Sigmoid colon (tissue), 7 donors: ENCODE data around the gene ZNF296. TPM values are rescaled to one million over a fixed set of nuclear protein-coding genes. Genes with fewer than 3 reads are reported as not detected.

Experiments used
- DNase-seq: peaks from one replicate; pipeline ENCODE4 v3.0.0-alpha.2; 2019
- H3K27ac ChIP-seq, 4 donors: fragments of 200-600 bp; sonication (generic); one replicate each; pipeline ENCODE4 v1.5.1; 2016 to 2019; ENCODE audit warnings: mild to moderate bottlenecking in 1 of 4
- H3K27me3 ChIP-seq, 3 donors: fragments of 200-600 bp; sonication (generic); one replicate each; pipeline ENCODE4 v1.5.1; 2019; ENCODE audit warnings: mild to moderate bottlenecking in 1 of 3
- H3K36me3 ChIP-seq, 4 donors: fragments of 200-600 bp; sonication (generic); one replicate each; pipeline ENCODE4 v1.5.1; 2016 to 2019
- H3K4me1 ChIP-seq, 4 donors: fragments of 200-600 bp; sonication (generic); one replicate each; pipeline ENCODE4 v1.5.1; 2017 to 2019
- H3K4me3 ChIP-seq, 4 donors: fragments of 200-600 bp; sonication (generic); one replicate each; pipeline ENCODE4 v1.5.1; 2017 to 2019; ENCODE audit warnings: mild to moderate bottlenecking in 2 of 4, moderate library complexity in 1 of 4
- H3K9me3 ChIP-seq, 4 donors: fragments of 200-600 bp in 3 of 4; sonication (generic) in 3 of 4; one replicate each; pipeline versions ENCODE4 v1.5.1 to v1.6.1; 2013 to 2019
- EP300 ChIP-seq, 4 donors: sonication (generic); formaldehyde crosslinking; IDR thresholded peaks; one replicate each; pipeline ENCODE4 v1.6.1; 2017; ENCODE audit warnings: antibody characterized with exemption in 4 of 4
- POLR2A ChIP-seq, 2 donors: fragments of 450-650 bp; IDR thresholded peaks; one replicate each; pipeline ENCODE4 v1.6.1; 2016; ENCODE audit warnings: antibody characterized with exemption in 2 of 2, mild to moderate bottlenecking in 2 of 2, moderate library complexity in 2 of 2
- POLR2AphosphoS5 ChIP-seq, 4 donors: sonication (generic); formaldehyde crosslinking; IDR thresholded peaks; one replicate each; pipeline ENCODE4 v1.6.1; 2017; ENCODE audit warnings: antibody characterized with exemption in 4 of 4
- WGBS, 2 donors: extraction: QIAGEN DNeasy Blood & Tissue Kit; methylation state at CpG; one replicate each; pipeline ENCODE4 v1.1.7; 2013; 5-methylcytosine and 5-hydroxymethylcytosine counted together
- intact Hi-C: fragments of 100-400 bp; cut with DNase I; formaldehyde crosslinking; loops from one replicate; pipeline ENCODE4 v1.15.1; 2023
- polyA plus RNA-seq, 3 donors: library from polyadenylated mRNA; stranded (reverse); fragments of 200-250 nt; gene quantifications; one replicate each; pipeline ENCODE4 v1.2.3, GENCODE V29; 2013
- total RNA-seq, 4 donors: library from RNA; depleted of rRNA; stranded (reverse); fragments of >200 nt; gene quantifications; one replicate each; pipeline ENCODE4 v1.1.0, GENCODE V29; 2016
- TF ChIP-seq, protein P1 (sequence below), 4 experiments: fragments of 450-650 bp in 3 of 4; fragments of 200-600 bp in 1 of 4; IDR thresholded peaks; one replicate each; pipeline ENCODE4 v1.5.1; 2016 to 2019; ENCODE audit warnings: antibody characterized with exemption in 4 of 4, mild to moderate bottlenecking in 3 of 4, moderate library complexity in 2 of 4
- donor health status: healthy with polysubstance abuse.
- donor health status: Bipolar disorder and iron deficiency.
- donor health status: healthy.

ZNF296 gene
- total and polyA plus RNA-seq, 7 donors: 0.41 to 5.4 (median 2.8) TPM; not detected in 2

DNA sequence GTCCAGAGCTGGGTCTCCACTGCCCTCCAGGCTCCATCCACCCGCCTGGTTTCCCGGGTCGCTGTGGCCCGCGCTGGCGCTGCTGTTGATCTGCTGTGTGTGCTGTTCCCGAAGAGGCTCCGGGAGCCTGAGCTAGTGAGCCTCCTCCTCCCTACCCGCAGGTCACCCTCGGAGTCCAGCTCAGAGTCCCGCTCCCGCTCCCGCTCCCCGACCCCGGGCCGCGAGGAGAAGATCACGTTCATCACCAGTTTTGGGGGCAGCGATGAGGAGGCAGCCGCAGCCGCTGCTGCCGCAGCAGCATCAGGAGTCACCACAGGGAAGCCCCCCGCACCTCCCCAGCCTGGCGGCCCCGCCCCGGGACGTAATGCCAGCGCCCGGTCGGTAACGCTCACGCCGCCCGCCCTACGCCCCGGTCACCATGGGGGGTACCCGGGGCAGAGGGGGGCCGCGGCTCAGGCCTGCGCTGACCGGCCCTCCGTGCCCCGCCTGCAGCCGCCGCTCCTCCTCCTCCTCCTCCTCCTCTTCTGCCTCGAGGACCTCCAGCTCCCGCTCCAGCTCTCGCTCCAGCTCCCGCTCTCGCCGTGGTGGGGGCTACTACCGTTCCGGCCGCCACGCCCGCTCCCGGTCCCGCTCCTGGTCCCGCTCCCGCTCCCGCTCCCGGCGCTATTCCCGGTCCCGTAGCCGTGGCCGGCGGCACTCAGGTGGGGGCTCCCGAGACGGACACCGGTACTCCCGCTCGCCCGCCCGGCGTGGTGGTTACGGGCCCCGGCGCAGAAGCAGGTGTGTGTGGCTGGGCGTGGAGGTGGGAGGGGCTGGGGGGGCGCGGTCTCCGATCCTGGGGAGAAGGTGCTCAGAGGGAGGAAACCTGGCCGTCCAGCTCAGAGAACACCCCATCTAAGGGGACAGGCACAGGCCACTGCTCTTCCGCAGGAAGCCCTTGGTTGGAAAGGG is 12.2 kb downstream of the ZNF296 start:
- Histone ChIP-seq H3K4me3 (no peak overlapping the region), H3K27ac (no peak overlapping the region), H3K27me3 (no peaks in the 10 kb centered on the region), H3K9me3 (no peaks in the 10 kb centered on the region), H3K4me1 (no peaks in the 10 kb centered on the region), H3K36me3 (peaks cover 46 to 98% (median 79%) of the 10 kb centered on the region in 4 donors)
- WGBS, 2 donors: 91 to 96% methylated on average over 85 of the region's 85 CpGs
- no peak for DNase-seq
- intact Hi-C loops: no loop called here
- TF ChIP-seq, protein P1, sequence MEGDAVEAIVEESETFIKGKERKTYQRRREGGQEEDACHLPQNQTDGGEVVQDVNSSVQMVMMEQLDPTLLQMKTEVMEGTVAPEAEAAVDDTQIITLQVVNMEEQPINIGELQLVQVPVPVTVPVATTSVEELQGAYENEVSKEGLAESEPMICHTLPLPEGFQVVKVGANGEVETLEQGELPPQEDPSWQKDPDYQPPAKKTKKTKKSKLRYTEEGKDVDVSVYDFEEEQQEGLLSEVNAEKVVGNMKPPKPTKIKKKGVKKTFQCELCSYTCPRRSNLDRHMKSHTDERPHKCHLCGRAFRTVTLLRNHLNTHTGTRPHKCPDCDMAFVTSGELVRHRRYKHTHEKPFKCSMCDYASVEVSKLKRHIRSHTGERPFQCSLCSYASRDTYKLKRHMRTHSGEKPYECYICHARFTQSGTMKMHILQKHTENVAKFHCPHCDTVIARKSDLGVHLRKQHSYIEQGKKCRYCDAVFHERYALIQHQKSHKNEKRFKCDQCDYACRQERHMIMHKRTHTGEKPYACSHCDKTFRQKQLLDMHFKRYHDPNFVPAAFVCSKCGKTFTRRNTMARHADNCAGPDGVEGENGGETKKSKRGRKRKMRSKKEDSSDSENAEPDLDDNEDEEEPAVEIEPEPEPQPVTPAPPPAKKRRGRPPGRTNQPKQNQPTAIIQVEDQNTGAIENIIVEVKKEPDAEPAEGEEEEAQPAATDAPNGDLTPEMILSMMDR (IDR thresholded peaks at IDR 0.05): no peak
- TF ChIP-seq POLR2AphosphoS5 (IDR thresholded peaks at IDR 0.05): no peak
- no peak for TF ChIP-seq EP300 (IDR thresholded peaks at IDR 0.05)
- no peak for TF ChIP-seq POLR2A (IDR thresholded peaks at IDR 0.05)

DNA sequence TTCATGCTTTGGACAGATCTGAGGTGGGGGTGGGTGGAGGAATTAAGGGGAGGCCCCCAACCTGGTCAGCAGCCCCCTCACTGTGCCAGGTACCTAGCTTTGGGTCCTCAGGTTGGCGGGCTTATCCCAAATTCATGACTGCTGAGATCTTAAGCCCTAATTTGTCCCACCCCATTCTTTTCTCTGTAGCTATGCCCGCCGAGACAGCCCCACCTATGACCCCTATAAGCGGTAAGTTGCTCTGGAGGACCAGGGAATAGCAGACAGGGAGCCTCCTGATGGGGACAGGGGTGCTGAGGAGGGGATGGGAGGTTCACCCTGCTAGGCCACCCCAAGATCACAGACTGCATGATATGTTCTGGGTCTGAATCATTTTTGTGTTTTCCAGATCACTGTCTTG is 14.3 kb downstream of the ZNF296 start:
- H3K36me3 ChIP-seq: peaks cover 54 to 98% (median 80%) of the 10 kb centered on the region in 4 donors
- TF ChIP-seq, protein P1 (IDR thresholded peaks at IDR 0.05): no peak
- no peak for TF ChIP-seq EP300 (IDR thresholded peaks at IDR 0.05)
- no peak for TF ChIP-seq POLR2A (IDR thresholded peaks at IDR 0.05)
- TF ChIP-seq POLR2AphosphoS5 (IDR thresholded peaks at IDR 0.05): no peak
- no peak overlapping the region for H3K4me3 ChIP-seq
- no peaks in the 10 kb centered on the region for H3K9me3 ChIP-seq
- no peak overlapping the region for H3K27ac ChIP-seq
- WGBS, 2 donors: 93 to 94% methylated on average over 4 of the region's 4 CpGs
- H3K4me1 ChIP-seq: no peaks in the 10 kb centered on the region
- DNase-seq: no peak
- no peaks in the 10 kb centered on the region for H3K27me3 ChIP-seq
- intact Hi-C loops: no loop called here

DNA sequence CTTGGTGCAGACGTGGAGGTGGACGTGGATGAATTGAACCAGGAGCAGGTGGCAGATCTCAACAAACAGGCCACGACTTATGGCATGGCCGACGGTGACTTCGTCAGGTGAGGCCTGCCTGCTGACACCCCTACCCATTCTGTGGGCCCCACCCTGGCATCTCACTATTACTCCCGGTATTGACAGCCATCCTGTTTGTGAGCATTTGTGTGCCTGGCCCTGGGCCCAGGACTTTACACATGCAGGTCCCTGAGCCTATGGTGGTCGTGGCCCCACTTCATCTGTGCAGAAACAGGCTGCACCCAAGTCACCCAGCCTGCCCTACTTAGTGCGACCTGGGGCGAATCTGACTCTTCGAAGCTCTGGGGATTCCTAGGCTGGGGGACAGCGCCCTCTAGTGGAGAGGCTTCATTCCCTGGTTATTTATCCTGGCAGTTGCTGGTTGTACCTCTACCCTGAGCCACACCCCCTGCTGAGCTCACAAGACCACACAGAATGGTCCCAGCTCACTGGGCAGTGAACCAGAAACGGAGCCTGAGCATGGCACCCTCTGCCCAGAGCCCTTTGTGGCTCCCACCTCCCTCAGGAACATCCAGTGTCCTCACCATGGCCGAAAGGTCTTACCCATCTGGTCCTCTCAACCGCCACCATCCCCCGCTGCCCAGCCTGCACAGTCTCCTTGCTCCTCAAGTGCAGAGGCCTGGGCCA is 16.9 kb downstream of the ZNF296 start:
- no peaks in the 10 kb centered on the region for H3K9me3 ChIP-seq
- peaks cover 73 to 99% (median 85%) of the 10 kb centered on the region in 4 donors for H3K36me3 ChIP-seq
- no peaks in the 10 kb centered on the region for H3K4me1 ChIP-seq
- no peak overlapping the region for H3K27ac ChIP-seq
- no peaks in the 10 kb centered on the region for H3K27me3 ChIP-seq
- peak; percentile 77 for DNase-seq
- 47 to 62% methylated on average over 16 of the region's 16 CpGs for WGBS, 2 donors
- TF ChIP-seq, protein P1 (IDR thresholded peaks at IDR 0.05): peak; percentile 17 to 90 (median 72)
- TF ChIP-seq POLR2AphosphoS5 (IDR thresholded peaks at IDR 0.05) (no peak), EP300 (IDR thresholded peaks at IDR 0.05) (no peak), POLR2A (IDR thresholded peaks at IDR 0.05) (no peak)
- intact Hi-C loops: no loop called here
- H3K4me3 ChIP-seq: no peak overlapping the region

DNA sequence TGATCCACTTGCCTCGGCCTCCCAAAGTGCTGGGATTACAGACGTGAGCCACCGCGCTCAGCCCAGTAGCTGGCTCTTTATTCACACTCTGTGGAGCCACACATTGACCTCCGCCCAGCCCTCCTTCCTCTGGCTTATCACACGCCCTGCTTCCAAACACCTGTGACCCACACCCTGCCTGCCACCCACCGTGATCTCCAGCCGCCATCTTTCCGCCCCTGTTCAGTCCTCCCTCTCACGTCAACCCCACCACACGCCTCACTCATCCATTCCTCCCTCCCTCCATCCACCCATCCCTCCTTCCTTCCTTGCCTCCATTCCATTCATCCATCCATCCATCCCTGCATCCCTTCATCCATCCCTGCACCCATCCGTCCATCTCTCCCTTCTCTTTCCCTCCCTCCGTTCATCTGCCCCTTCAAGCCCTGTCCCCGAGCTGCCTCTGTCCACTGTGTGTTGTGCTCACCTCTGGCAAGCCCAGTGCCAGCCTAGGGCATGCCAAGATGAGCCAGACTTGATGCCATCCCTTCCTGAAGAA is 17.6 kb downstream of the ZNF296 start:
- Histone ChIP-seq H3K4me1 (no peaks in the 10 kb centered on the region), H3K36me3 (peaks cover 70 to 99% (median 85%) of the 10 kb centered on the region in 4 donors), H3K4me3 (no peak overlapping the region), H3K27ac (no peak overlapping the region), H3K27me3 (no peaks in the 10 kb centered on the region), H3K9me3 (no peaks in the 10 kb centered on the region)
- TF ChIP-seq POLR2AphosphoS5 (IDR thresholded peaks at IDR 0.05) (no peak), EP300 (IDR thresholded peaks at IDR 0.05) (no peak), POLR2A (IDR thresholded peaks at IDR 0.05) (no peak)
- TF ChIP-seq, protein P1 (IDR thresholded peaks at IDR 0.05): no peak
- intact Hi-C loops: no loop called here
- no peak for DNase-seq
- 83 to 90% methylated on average over 14 of the region's 14 CpGs for WGBS, 2 donors
